Esophagus (tissue), 2 donors: ENCODE results near the gene GPR68. TPM values are rescaled to one million over a fixed set of nuclear protein-coding genes. Genes with fewer than 3 reads are reported as not detected.

Source experiments
- H3K27ac ChIP-seq, 2 donors: one replicate each; pipeline ENCODE4 v1.5.1; 2013; ENCODE audit warnings: low read depth in 2 of 2, mild to moderate bottlenecking in 2 of 2, inconsistent platforms in 1 of 2, low read length in 1 of 2, moderate library complexity in 1 of 2
- H3K27me3 ChIP-seq, 2 donors: one replicate each; pipeline ENCODE4 v1.6.1; 2013; ENCODE audit warnings: low read length in 2 of 2, control low read depth in 1 of 2, mild to moderate bottlenecking in 1 of 2; ENCODE audit not compliant: insufficient read depth in 2 of 2, control insufficient read depth in 1 of 2
- H3K36me3 ChIP-seq, 2 donors: one replicate each; pipeline ENCODE4 v1.6.1; 2013; ENCODE audit warnings: low read length in 1 of 2; ENCODE audit not compliant: control insufficient read depth in 2 of 2, insufficient read depth in 2 of 2
- H3K4me1 ChIP-seq, 2 donors: one replicate each; pipeline ENCODE4 v1.6.1; 2013; ENCODE audit warnings: low read length in 1 of 2; ENCODE audit not compliant: control insufficient read depth in 2 of 2, insufficient read depth in 2 of 2
- H3K4me3 ChIP-seq, 2 donors: one replicate each; pipeline ENCODE4 v1.5.1; 2013; ENCODE audit warnings: low read length in 2 of 2, mild to moderate bottlenecking in 2 of 2, low read depth in 1 of 2, moderate library complexity in 1 of 2
- H3K9me3 ChIP-seq, 2 donors: one replicate each; pipeline ENCODE4 v1.6.1; 2013; ENCODE audit warnings: mild to moderate bottlenecking in 2 of 2, low read depth in 1 of 2, low read length in 1 of 2, moderate library complexity in 1 of 2; ENCODE audit not compliant: control insufficient read depth in 2 of 2, insufficient read depth in 1 of 2
- WGBS, 2 donors: extraction: QIAGEN DNeasy Blood & Tissue Kit; methylation state at CpG; one replicate each; pipeline ENCODE4 v1.1.7; 2013; 5-methylcytosine and 5-hydroxymethylcytosine counted together
- polyA plus RNA-seq, 2 donors: library from polyadenylated mRNA; stranded (reverse); fragments of 200-250 nt; gene quantifications; one replicate each; pipeline ENCODE4 v1.2.3, GENCODE V29; 2013
- donor health status: healthy with polysubstance abuse.
- donor health status: Bipolar disorder and iron deficiency.

GPR68 gene
- polyA plus RNA-seq, 2 donors: 0.71 to 4.8 TPM

DNA sequence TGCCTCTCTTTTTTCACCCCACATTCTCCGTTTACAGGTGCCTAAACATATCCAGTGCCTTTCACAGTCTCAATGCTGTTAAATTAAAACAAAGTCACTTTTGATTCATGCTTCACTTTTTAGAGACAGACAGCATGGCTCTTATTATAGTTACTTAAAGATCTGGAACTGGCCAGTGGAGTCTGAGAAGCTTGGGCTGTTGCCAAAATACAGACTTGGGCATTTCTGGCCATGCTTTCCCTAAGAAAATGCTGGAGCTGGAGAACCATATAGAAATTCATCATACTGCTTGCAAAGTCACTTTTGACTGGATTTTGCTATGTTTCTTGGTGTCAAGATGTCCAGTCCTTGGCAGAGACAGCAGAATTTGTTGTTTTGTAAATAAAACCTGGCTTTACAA, 12.2 kb upstream of the GPR68 start:
- 65 to 74% methylated on average over 1 of the region's 1 CpG for WGBS, 2 donors
- H3K4me1 ChIP-seq: peaks cover 5 to 18% of the 10 kb centered on the region in 2 donors
- no peaks in the 10 kb centered on the region for H3K27me3 ChIP-seq
- no peak overlapping the region for H3K27ac ChIP-seq
- H3K36me3 ChIP-seq: no peaks in the 10 kb centered on the region
- no peak overlapping the region for H3K4me3 ChIP-seq
- no peaks in the 10 kb centered on the region for H3K9me3 ChIP-seq

GRCh38 chr14:91255026-91255695, 10.7 kb upstream of the GPR68 start:
- H3K9me3 ChIP-seq: no peaks in the 10 kb centered on the region
- peaks cover 5 to 18% of the 10 kb centered on the region in 2 donors for H3K4me1 ChIP-seq
- H3K27ac ChIP-seq: no peak overlapping the region
- H3K36me3 ChIP-seq: no peaks in the 10 kb centered on the region
- H3K4me3 ChIP-seq: no peak overlapping the region
- WGBS, 2 donors: 80 to 85% methylated on average over 9 of the region's 9 CpGs
- no peaks in the 10 kb centered on the region for H3K27me3 ChIP-seq

- Histone ChIP-seq H3K27ac (peak overlapping the region in 1 of 2 donors; percentile 34), H3K4me1 (peaks cover 5 to 18% of the 10 kb centered on the region in 2 donors), H3K27me3 (no peaks in the 10 kb centered on the region), H3K36me3 (no peaks in the 10 kb centered on the region), H3K9me3 (no peaks in the 10 kb centered on the region), H3K4me3 (no peak overlapping the region)
- WGBS, 2 donors: 71 to 73% methylated on average over 3 of the region's 3 CpGs
Measured at GRCh38 chr14:91254461-91254860, 10.0 kb upstream of the GPR68 start.

GRCh38 chr14:91253795-91254323, 9.4 kb upstream of the GPR68 start:
- WGBS, 2 donors: 34 to 39% methylated on average over 20 of the region's 20 CpGs
- H3K27me3 ChIP-seq: no peaks in the 10 kb centered on the region
- no peaks in the 10 kb centered on the region for H3K9me3 ChIP-seq
- peak overlapping the region; percentile 34 to 37 for H3K27ac ChIP-seq
- H3K36me3 ChIP-seq: no peaks in the 10 kb centered on the region
- peaks cover 5 to 18% of the 10 kb centered on the region in 2 donors for H3K4me1 ChIP-seq
- H3K4me3 ChIP-seq: peak overlapping the region; percentile 55 to 79

GRCh38 chr14:91252871-91253794, 8.6 kb upstream of the GPR68 start:
- no peaks in the 10 kb centered on the region for H3K9me3 ChIP-seq
- peak overlapping the region; percentile 55 to 79 for H3K4me3 ChIP-seq
- no peaks in the 10 kb centered on the region for H3K27me3 ChIP-seq
- H3K4me1 ChIP-seq: peaks cover 5 to 14% of the 10 kb centered on the region in 2 donors
- 2 to 3% methylated on average over 53 to 95 of the region's 95 CpGs for WGBS, 2 donors
- no peaks in the 10 kb centered on the region for H3K36me3 ChIP-seq
- peak overlapping the region; percentile 34 to 37 for H3K27ac ChIP-seq

DNA sequence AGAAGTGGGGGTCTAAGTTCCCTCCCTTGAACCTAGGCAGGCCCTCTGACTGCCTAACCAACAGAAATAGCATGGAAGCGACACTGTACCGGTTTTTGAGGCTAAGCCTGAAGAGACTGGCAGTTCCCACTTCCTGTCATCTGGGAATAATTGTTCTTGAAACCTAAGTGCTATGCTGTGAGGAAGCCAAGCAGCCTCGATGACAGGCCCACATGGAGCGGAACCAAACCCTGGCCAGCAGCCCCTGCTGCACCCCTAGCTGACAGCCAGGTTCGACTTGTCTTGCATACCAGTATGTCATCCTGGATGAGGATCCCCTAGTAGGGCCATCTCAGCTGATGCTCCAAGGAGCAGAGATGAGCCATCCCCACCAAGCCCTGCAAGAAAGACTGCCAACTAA, 6.4 kb upstream of the GPR68 start:
- no peak overlapping the region for H3K4me3 ChIP-seq
- H3K27me3 ChIP-seq: no peaks in the 10 kb centered on the region
- H3K36me3 ChIP-seq: no peaks in the 10 kb centered on the region
- 61% methylated on average over 5 of the region's 5 CpGs for WGBS, 2 donors
- H3K27ac ChIP-seq: peak overlapping the region; percentile 12 to 33
- no peaks in the 10 kb centered on the region for H3K9me3 ChIP-seq
- peaks cover 5 to 11% of the 10 kb centered on the region in 2 donors for H3K4me1 ChIP-seq

DNA sequence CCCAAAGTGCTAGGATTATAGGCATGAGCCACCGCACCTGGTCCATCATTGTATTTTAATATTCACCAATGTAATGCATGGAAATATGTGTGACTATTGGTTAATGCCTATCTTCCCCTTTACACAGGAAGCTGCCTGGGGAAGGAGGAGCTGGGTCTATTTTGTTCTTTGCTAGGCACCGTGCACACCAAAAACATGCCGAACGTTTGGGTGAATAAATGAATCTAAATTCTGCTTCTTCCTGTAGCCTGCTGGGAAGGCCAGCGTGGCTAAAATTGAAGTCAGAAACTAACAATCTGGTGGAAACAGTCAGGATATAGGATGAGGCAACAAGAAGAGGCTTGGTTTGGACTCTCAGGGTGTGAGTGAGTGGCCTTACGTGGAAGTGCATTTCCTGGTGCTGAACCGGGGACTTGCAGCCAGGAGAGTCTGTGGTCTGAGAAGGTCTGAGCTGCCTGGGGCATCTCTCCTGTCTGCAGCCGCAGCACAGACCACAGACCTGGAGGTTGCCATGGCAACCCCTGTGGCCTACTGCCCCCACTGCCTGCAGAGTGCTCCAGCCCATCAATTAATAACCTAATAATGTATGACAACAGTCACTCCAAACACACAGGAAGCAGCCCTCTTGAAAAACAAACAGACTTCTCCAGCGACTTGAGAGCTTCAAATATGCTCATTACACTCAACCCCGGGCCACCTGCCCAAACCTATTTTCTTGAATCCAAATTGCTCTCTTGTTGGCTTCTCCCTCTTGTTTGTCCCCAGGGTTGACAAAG, 5.5 kb upstream of the GPR68 start:
- no peaks in the 10 kb centered on the region for H3K9me3 ChIP-seq

DNA sequence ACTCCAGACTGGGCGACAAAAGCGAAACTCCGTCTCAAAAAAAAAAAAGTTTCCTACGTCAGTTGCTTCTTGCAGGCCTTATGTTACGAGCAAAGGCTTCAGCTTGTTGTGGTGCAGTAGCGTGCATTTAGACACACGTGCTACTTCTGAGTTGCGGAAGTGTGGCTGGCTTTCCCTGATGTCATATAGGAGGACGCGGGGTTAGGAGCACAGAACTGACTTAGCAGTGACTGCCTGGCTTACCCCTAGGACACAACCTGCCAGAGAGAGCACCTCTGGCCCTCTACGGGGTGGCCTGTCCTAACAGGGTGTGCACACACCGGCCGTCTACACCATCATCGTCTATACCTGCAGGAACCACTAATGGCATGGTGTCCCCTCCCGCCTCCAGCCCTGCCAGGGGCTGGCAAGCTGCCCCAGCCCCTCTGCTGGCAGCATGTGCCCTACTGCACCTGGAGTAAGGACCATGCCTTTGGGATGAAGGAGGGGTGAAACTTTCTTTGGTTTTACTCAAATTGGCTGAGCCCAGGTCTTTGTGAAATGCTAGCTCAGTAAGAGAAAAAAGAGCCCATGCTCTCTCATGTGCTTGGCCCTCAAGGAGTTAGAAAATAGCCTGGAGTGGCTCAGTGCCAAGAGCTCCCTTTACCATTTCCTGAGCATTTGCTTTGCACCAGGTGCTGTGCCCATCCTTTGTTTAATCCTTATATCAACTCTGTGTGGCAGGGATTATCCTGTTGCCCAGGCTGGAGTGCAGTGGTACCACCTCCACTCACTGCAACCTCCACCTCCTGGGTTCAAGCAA, 1.7 kb upstream of the GPR68 start:
- Histone ChIP-seq H3K36me3 (no peaks in the 10 kb centered on the region), H3K27me3 (no peaks in the 10 kb centered on the region), H3K4me3 (no peak overlapping the region), H3K4me1 (peaks cover 2 to 7% of the 10 kb centered on the region in 2 donors), H3K27ac (peak overlapping the region in 1 of 2 donors; percentile 8), H3K9me3 (no peaks in the 10 kb centered on the region)
- 81 to 84% methylated on average over 15 of the region's 15 CpGs for WGBS, 2 donors

More for the DNA sequence above, 5.5 kb upstream of the GPR68 start:
- 58 to 64% methylated on average over 10 of the region's 10 CpGs for WGBS, 2 donors
- Histone ChIP-seq H3K4me1 (peaks cover 5 to 11% of the 10 kb centered on the region in 2 donors), H3K27me3 (no peaks in the 10 kb centered on the region), H3K4me3 (no peak overlapping the region), H3K36me3 (no peaks in the 10 kb centered on the region), H3K27ac (peak overlapping the region; percentile 12 to 33)
